ENCODE data around the gene CHST8. TPM values are rescaled to one million over a fixed set of nuclear protein-coding genes. Genes with fewer than 3 reads are reported as not detected.

Gene CHST8
- total RNA-seq, 1 experiment from 2014 or later, result 2.3 TPM

GRCh38 chr19:33734913-33735312 lies 113.2 kb downstream of the CHST8 start:
- no peak for DNase-seq (ENCODE audit: low spot score)
- peaks cover 6% of the 10 kb centered on the region for H3K27me3 ChIP-seq (replicated peaks; ENCODE audit: insufficient read depth, low read depth, low read length, poor library complexity)
- no peaks in the 10 kb centered on the region for H3K4me1 ChIP-seq (ENCODE audit: insufficient read depth, low read length, poor library complexity, severe bottlenecking)
- no peak overlapping the region for H3K4me3 ChIP-seq (ENCODE audit: low read depth, low read length, poor library complexity, severe bottlenecking)
- H3K27ac ChIP-seq (ENCODE audit: low read depth, low read length, poor library complexity, severe bottlenecking), result no peak overlapping the region
- ChIA-PET CTCF (no interaction called here), POLR2A (ENCODE audit: low non-redundant PET) (no interaction called here)
- no peaks in the 10 kb centered on the region for H3K36me3 ChIP-seq (ENCODE audit: insufficient read depth, low read length, poor library complexity, severe bottlenecking)
- TF ChIP-seq, protein P1, sequence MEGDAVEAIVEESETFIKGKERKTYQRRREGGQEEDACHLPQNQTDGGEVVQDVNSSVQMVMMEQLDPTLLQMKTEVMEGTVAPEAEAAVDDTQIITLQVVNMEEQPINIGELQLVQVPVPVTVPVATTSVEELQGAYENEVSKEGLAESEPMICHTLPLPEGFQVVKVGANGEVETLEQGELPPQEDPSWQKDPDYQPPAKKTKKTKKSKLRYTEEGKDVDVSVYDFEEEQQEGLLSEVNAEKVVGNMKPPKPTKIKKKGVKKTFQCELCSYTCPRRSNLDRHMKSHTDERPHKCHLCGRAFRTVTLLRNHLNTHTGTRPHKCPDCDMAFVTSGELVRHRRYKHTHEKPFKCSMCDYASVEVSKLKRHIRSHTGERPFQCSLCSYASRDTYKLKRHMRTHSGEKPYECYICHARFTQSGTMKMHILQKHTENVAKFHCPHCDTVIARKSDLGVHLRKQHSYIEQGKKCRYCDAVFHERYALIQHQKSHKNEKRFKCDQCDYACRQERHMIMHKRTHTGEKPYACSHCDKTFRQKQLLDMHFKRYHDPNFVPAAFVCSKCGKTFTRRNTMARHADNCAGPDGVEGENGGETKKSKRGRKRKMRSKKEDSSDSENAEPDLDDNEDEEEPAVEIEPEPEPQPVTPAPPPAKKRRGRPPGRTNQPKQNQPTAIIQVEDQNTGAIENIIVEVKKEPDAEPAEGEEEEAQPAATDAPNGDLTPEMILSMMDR (conservative IDR thresholded peaks at IDR 0.05; ENCODE audit: low read depth, low read length), result no peak
- no peak for TF ChIP-seq EZH2 (IDR thresholded peaks at IDR 0.05; ENCODE audit: borderline replicate concordance, low read depth, low read length, poor library complexity, severe bottlenecking)
- no TSS peak for BruUV-seq (replicated peaks)
- no peaks in the 10 kb centered on the region for H3K9me3 ChIP-seq (ENCODE audit: low read depth, low read length, poor library complexity, severe bottlenecking)
- intact Hi-C loops (cut with micrococcal nuclease; ENCODE audit: unreplicated experiment), result no loop called here

DNA sequence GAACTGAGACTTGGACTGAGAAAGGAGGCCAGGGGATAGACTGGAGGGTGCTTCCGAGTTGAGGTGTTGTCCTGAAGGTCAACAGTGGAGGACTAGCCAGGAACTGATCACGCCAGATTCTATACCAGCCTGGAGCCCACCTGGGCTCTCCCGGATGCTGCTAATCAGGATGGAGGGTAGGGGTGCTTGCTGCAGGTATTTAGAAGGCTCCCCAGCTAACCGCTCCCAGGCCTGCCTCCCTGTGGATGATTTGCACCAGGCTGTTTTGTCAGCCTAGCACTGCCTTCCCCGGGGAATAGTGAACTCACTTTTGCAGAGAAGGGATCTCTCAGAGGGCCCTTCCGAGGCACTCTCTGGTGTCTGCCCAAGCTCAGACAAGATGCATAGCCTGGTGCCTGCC lies 114.4 kb downstream of the CHST8 start:
- ChIA-PET CTCF (no interaction called here), POLR2A (ENCODE audit: low non-redundant PET) (no interaction called here)
- Histone ChIP-seq H3K4me1 (ENCODE audit: insufficient read depth, low read length, poor library complexity, severe bottlenecking) (no peaks in the 10 kb centered on the region), H3K4me3 (ENCODE audit: low read depth, low read length, poor library complexity, severe bottlenecking) (no peak overlapping the region), H3K27ac (ENCODE audit: low read depth, low read length, poor library complexity, severe bottlenecking) (no peak overlapping the region), H3K36me3 (ENCODE audit: insufficient read depth, low read length, poor library complexity, severe bottlenecking) (no peaks in the 10 kb centered on the region), H3K27me3 (replicated peaks; ENCODE audit: insufficient read depth, low read depth, low read length, poor library complexity) (peaks cover 6% of the 10 kb centered on the region), H3K9me3 (ENCODE audit: low read depth, low read length, poor library complexity, severe bottlenecking) (no peaks in the 10 kb centered on the region)
- intact Hi-C loops (cut with micrococcal nuclease; ENCODE audit: unreplicated experiment), result no loop called here
- DNase-seq (ENCODE audit: low spot score), result no peak
- no peak for TF ChIP-seq EZH2 (IDR thresholded peaks at IDR 0.05; ENCODE audit: borderline replicate concordance, low read depth, low read length, poor library complexity, severe bottlenecking)
- TF ChIP-seq, protein P1 (conservative IDR thresholded peaks at IDR 0.05; ENCODE audit: low read depth, low read length), result no peak
- BruUV-seq (replicated peaks), result no TSS peak

DNA sequence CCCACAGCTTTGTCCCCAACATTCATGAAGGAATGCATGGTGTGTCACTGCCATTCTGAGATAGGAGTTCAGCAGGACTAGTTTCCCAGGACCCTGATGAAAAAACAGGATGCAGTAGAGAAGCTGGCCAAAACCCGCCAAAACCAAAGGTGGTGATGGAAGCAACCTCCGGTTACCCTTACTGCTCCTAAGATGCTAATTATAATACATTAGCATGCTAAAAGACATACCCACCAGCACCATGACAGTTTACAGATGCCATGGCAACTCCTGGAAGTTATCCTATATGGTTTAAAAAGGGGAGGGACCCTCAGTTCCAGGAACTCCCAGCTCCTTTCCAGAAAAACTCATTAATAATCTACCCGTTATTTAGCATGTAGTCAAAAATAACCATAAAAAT lies 115.0 kb downstream of the CHST8 start:
- ChIA-PET POLR2A (ENCODE audit: low non-redundant PET) (no interaction called here), CTCF (no interaction called here)

More for the DNA sequence above, 115.0 kb downstream of the CHST8 start:
- Histone ChIP-seq H3K36me3 (ENCODE audit: insufficient read depth, low read length, poor library complexity, severe bottlenecking) (no peaks in the 10 kb centered on the region), H3K27ac (ENCODE audit: low read depth, low read length, poor library complexity, severe bottlenecking) (no peak overlapping the region), H3K27me3 (replicated peaks; ENCODE audit: insufficient read depth, low read depth, low read length, poor library complexity) (peaks cover 6% of the 10 kb centered on the region), H3K4me3 (ENCODE audit: low read depth, low read length, poor library complexity, severe bottlenecking) (no peak overlapping the region), H3K4me1 (ENCODE audit: insufficient read depth, low read length, poor library complexity, severe bottlenecking) (no peaks in the 10 kb centered on the region), H3K9me3 (ENCODE audit: low read depth, low read length, poor library complexity, severe bottlenecking) (no peaks in the 10 kb centered on the region)
- BruUV-seq (replicated peaks), result no TSS peak
- intact Hi-C loops (cut with micrococcal nuclease; ENCODE audit: unreplicated experiment), result no loop called here
- no peak for TF ChIP-seq EZH2 (IDR thresholded peaks at IDR 0.05; ENCODE audit: borderline replicate concordance, low read depth, low read length, poor library complexity, severe bottlenecking)
- TF ChIP-seq, protein P1 (conservative IDR thresholded peaks at IDR 0.05; ENCODE audit: low read depth, low read length), result no peak
- no peak for DNase-seq (ENCODE audit: low spot score)

Data from A673 (cell line).